Hepatocyte (in vitro differentiated cells): Measurements from ENCODE around the gene SSRP1.

Experiments
- EZH2phosphoT487 ChIP-seq: fragments of 200-600 bp; sonication (generic); IDR thresholded peaks from one replicate; pipeline ENCODE4 v1.6.1; 2018; ENCODE audit warnings: antibody characterized with exemption, mild to moderate bottlenecking, low read depth, moderate library complexity; ENCODE audit not compliant: unreplicated experiment, severe bottlenecking
- TF ChIP-seq, protein P1 (sequence below): fragments of 200-600 bp; sonication (generic); IDR thresholded peaks from 2 replicates; pipeline ENCODE4 v1.5.1; 2016; ENCODE audit warnings: antibody characterized with exemption, mild to moderate bottlenecking; ENCODE audit not compliant: poor library complexity

DNA sequence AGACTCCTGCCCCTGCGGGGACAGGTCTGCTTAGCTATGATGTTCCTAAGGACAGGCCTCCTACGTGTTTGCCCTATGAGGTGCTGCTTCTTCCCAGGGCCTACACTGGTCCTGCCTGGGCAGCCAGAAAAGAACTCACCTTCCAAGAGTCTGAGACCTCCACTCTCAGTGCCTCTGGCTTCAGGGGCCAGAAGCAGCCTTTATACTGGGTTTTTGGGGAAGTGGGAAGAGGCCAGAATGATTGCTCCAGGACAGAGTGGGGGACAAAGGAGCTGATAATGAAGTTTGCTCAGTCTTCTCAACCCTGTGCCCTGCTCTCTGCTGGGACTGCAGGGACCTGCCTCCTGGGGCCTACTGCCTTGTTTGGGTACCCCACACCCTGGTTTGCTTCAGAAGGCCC lies 45.3 kb upstream of the SSRP1 start, which contains the start of gene PRG3:
- TF ChIP-seq EZH2phosphoT487, result no peak
- TF ChIP-seq, protein P1, sequence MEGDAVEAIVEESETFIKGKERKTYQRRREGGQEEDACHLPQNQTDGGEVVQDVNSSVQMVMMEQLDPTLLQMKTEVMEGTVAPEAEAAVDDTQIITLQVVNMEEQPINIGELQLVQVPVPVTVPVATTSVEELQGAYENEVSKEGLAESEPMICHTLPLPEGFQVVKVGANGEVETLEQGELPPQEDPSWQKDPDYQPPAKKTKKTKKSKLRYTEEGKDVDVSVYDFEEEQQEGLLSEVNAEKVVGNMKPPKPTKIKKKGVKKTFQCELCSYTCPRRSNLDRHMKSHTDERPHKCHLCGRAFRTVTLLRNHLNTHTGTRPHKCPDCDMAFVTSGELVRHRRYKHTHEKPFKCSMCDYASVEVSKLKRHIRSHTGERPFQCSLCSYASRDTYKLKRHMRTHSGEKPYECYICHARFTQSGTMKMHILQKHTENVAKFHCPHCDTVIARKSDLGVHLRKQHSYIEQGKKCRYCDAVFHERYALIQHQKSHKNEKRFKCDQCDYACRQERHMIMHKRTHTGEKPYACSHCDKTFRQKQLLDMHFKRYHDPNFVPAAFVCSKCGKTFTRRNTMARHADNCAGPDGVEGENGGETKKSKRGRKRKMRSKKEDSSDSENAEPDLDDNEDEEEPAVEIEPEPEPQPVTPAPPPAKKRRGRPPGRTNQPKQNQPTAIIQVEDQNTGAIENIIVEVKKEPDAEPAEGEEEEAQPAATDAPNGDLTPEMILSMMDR, result no peak
